ENCODE measurements around the gene CYP19A1.

Gene CYP19A1

GRCh38 chr15:51323749-51324148, 14.6 kb downstream of the CYP19A1 start:
- no peak overlapping the region for H3K9ac ChIP-seq (ENCODE audit: low read length in 2 of 2)
- peaks cover 10% of the 10 kb centered on the region for H3K4me1 ChIP-seq (ENCODE audit: control insufficient read depth, insufficient read depth, low read length)
- no peak overlapping the region for H3K27ac ChIP-seq (ENCODE audit: low read length)
- no peaks in the 10 kb centered on the region for H3K27me3 ChIP-seq (ENCODE audit: control insufficient read depth in 1 of 2, insufficient read depth in 2 of 2, low read length in 2 of 2)
- H3K4me3 ChIP-seq (ENCODE audit: low read length in 2 of 2): no peak overlapping the region
- no peaks in the 10 kb centered on the region for H3K36me3 ChIP-seq (ENCODE audit: control insufficient read depth in 2 of 2, insufficient read depth in 2 of 2, low read length in 2 of 2)
- H3K9me3 ChIP-seq (ENCODE audit: control insufficient read depth in 2 of 2, low read length in 2 of 2): no peaks in the 10 kb centered on the region

GRCh38 chr15:51322621-51323296, 15.6 kb downstream of the CYP19A1 start:
- H3K27ac ChIP-seq (ENCODE audit: low read length): no peak overlapping the region
- no peaks in the 10 kb centered on the region for H3K27me3 ChIP-seq (ENCODE audit: control insufficient read depth in 1 of 2, insufficient read depth in 2 of 2, low read length in 2 of 2)
- H3K4me1 ChIP-seq (ENCODE audit: control insufficient read depth, insufficient read depth, low read length): peaks cover 10% of the 10 kb centered on the region
- H3K4me3 ChIP-seq (ENCODE audit: low read length in 2 of 2): no peak overlapping the region
- no peaks in the 10 kb centered on the region for H3K36me3 ChIP-seq (ENCODE audit: control insufficient read depth in 2 of 2, insufficient read depth in 2 of 2, low read length in 2 of 2)
- no peaks in the 10 kb centered on the region for H3K9me3 ChIP-seq (ENCODE audit: control insufficient read depth in 2 of 2, low read length in 2 of 2)
- H3K9ac ChIP-seq (ENCODE audit: low read length in 2 of 2): no peak overlapping the region

- H3K27me3 ChIP-seq (ENCODE audit: control insufficient read depth in 1 of 2, insufficient read depth in 2 of 2, low read length in 2 of 2): no peaks in the 10 kb centered on the region
- H3K4me3 ChIP-seq (ENCODE audit: low read length in 2 of 2): no peak overlapping the region
- no peaks in the 10 kb centered on the region for H3K36me3 ChIP-seq (ENCODE audit: control insufficient read depth in 2 of 2, insufficient read depth in 2 of 2, low read length in 2 of 2)
- H3K4me1 ChIP-seq (ENCODE audit: control insufficient read depth, insufficient read depth, low read length): peaks cover 10% of the 10 kb centered on the region
- no peak overlapping the region for H3K9ac ChIP-seq (ENCODE audit: low read length in 2 of 2)
- no peaks in the 10 kb centered on the region for H3K9me3 ChIP-seq (ENCODE audit: control insufficient read depth in 2 of 2, low read length in 2 of 2)
- no peak overlapping the region for H3K27ac ChIP-seq (ENCODE audit: low read length)
These were observed 17.1 kb downstream of the CYP19A1 start for GRCh38 chr15:51321316-51321715.

- H3K4me3 ChIP-seq (ENCODE audit: low read length in 2 of 2): no peak overlapping the region
These were observed 17.6 kb downstream of the CYP19A1 start for GRCh38 chr15:51320843-51321242.

GRCh38 chr15:51319539-51319938, 18.9 kb downstream of the CYP19A1 start:
- Histone ChIP-seq H3K36me3 (ENCODE audit: control insufficient read depth in 2 of 2, insufficient read depth in 2 of 2, low read length in 2 of 2) (no peaks in the 10 kb centered on the region), H3K4me3 (ENCODE audit: low read length in 2 of 2) (no peak overlapping the region), H3K27me3 (ENCODE audit: control insufficient read depth in 1 of 2, insufficient read depth in 2 of 2, low read length in 2 of 2) (no peaks in the 10 kb centered on the region), H3K9me3 (ENCODE audit: control insufficient read depth in 2 of 2, low read length in 2 of 2) (no peaks in the 10 kb centered on the region), H3K27ac (ENCODE audit: low read length) (no peak overlapping the region), H3K4me1 (ENCODE audit: control insufficient read depth, insufficient read depth, low read length) (peaks cover 10% of the 10 kb centered on the region), H3K9ac (ENCODE audit: low read length in 2 of 2) (no peak overlapping the region)

More at GRCh38 chr15:51320843-51321242, 17.6 kb downstream of the CYP19A1 start:
- no peak overlapping the region for H3K9ac ChIP-seq (ENCODE audit: low read length in 2 of 2)
- H3K4me1 ChIP-seq (ENCODE audit: control insufficient read depth, insufficient read depth, low read length): peaks cover 10% of the 10 kb centered on the region
- no peak overlapping the region for H3K27ac ChIP-seq (ENCODE audit: low read length)
- H3K27me3 ChIP-seq (ENCODE audit: control insufficient read depth in 1 of 2, insufficient read depth in 2 of 2, low read length in 2 of 2): no peaks in the 10 kb centered on the region
- H3K36me3 ChIP-seq (ENCODE audit: control insufficient read depth in 2 of 2, insufficient read depth in 2 of 2, low read length in 2 of 2): no peaks in the 10 kb centered on the region
- H3K9me3 ChIP-seq (ENCODE audit: control insufficient read depth in 2 of 2, low read length in 2 of 2): no peaks in the 10 kb centered on the region

GRCh38 chr15:51318382-51319150, 19.8 kb downstream of the CYP19A1 start:
- H3K9ac ChIP-seq (ENCODE audit: low read length in 2 of 2): no peak overlapping the region

GRCh38 chr15:51316636-51317035, 21.8 kb downstream of the CYP19A1 start:
- Histone ChIP-seq H3K4me1 (ENCODE audit: control insufficient read depth, insufficient read depth, low read length) (peaks cover 4% of the 10 kb centered on the region), H3K4me3 (ENCODE audit: low read length in 2 of 2) (no peak overlapping the region), H3K27me3 (ENCODE audit: control insufficient read depth in 1 of 2, insufficient read depth in 2 of 2, low read length in 2 of 2) (no peaks in the 10 kb centered on the region), H3K9ac (ENCODE audit: low read length in 2 of 2) (no peak overlapping the region), H3K9me3 (ENCODE audit: control insufficient read depth in 2 of 2, low read length in 2 of 2) (no peaks in the 10 kb centered on the region), H3K27ac (ENCODE audit: low read length) (no peak overlapping the region), H3K36me3 (ENCODE audit: control insufficient read depth in 2 of 2, insufficient read depth in 2 of 2, low read length in 2 of 2) (no peaks in the 10 kb centered on the region)

More at GRCh38 chr15:51318382-51319150, 19.8 kb downstream of the CYP19A1 start:
- Histone ChIP-seq H3K4me1 (ENCODE audit: control insufficient read depth, insufficient read depth, low read length) (peaks cover 10% of the 10 kb centered on the region), H3K4me3 (ENCODE audit: low read length in 2 of 2) (no peak overlapping the region), H3K27me3 (ENCODE audit: control insufficient read depth in 1 of 2, insufficient read depth in 2 of 2, low read length in 2 of 2) (no peaks in the 10 kb centered on the region), H3K9me3 (ENCODE audit: control insufficient read depth in 2 of 2, low read length in 2 of 2) (no peaks in the 10 kb centered on the region), H3K36me3 (ENCODE audit: control insufficient read depth in 2 of 2, insufficient read depth in 2 of 2, low read length in 2 of 2) (no peaks in the 10 kb centered on the region), H3K27ac (ENCODE audit: low read length) (no peak overlapping the region)

GRCh38 chr15:51315726-51316125, 22.7 kb downstream of the CYP19A1 start:
- Histone ChIP-seq H3K9me3 (ENCODE audit: control insufficient read depth in 2 of 2, low read length in 2 of 2) (no peaks in the 10 kb centered on the region), H3K27me3 (ENCODE audit: control insufficient read depth in 1 of 2, insufficient read depth in 2 of 2, low read length in 2 of 2) (no peaks in the 10 kb centered on the region), H3K4me3 (ENCODE audit: low read length in 2 of 2) (no peak overlapping the region), H3K4me1 (ENCODE audit: control insufficient read depth, insufficient read depth, low read length) (peaks cover 4% of the 10 kb centered on the region), H3K9ac (ENCODE audit: low read length in 2 of 2) (no peak overlapping the region), H3K36me3 (ENCODE audit: control insufficient read depth in 2 of 2, insufficient read depth in 2 of 2, low read length in 2 of 2) (no peaks in the 10 kb centered on the region), H3K27ac (ENCODE audit: low read length) (no peak overlapping the region)

- H3K4me3 ChIP-seq (ENCODE audit: low read length in 2 of 2): no peak overlapping the region
- peaks cover 4% of the 10 kb centered on the region for H3K4me1 ChIP-seq (ENCODE audit: control insufficient read depth, insufficient read depth, low read length)
- H3K9me3 ChIP-seq (ENCODE audit: control insufficient read depth in 2 of 2, low read length in 2 of 2): no peaks in the 10 kb centered on the region
- H3K36me3 ChIP-seq (ENCODE audit: control insufficient read depth in 2 of 2, insufficient read depth in 2 of 2, low read length in 2 of 2): no peaks in the 10 kb centered on the region
- no peak overlapping the region for H3K9ac ChIP-seq (ENCODE audit: low read length in 2 of 2)
- no peaks in the 10 kb centered on the region for H3K27me3 ChIP-seq (ENCODE audit: control insufficient read depth in 1 of 2, insufficient read depth in 2 of 2, low read length in 2 of 2)
- no peak overlapping the region for H3K27ac ChIP-seq (ENCODE audit: low read length)
These were observed 23.7 kb downstream of the CYP19A1 start for GRCh38 chr15:51314391-51315337.

GRCh38 chr15:51313644-51314280, 24.6 kb downstream of the CYP19A1 start:
- no peaks in the 10 kb centered on the region for H3K27me3 ChIP-seq (ENCODE audit: control insufficient read depth in 1 of 2, insufficient read depth in 2 of 2, low read length in 2 of 2)
- peaks cover 4% of the 10 kb centered on the region for H3K4me1 ChIP-seq (ENCODE audit: control insufficient read depth, insufficient read depth, low read length)
- H3K9ac ChIP-seq (ENCODE audit: low read length in 2 of 2): no peak overlapping the region
- no peak overlapping the region for H3K27ac ChIP-seq (ENCODE audit: low read length)
- no peak overlapping the region for H3K4me3 ChIP-seq (ENCODE audit: low read length in 2 of 2)
- H3K36me3 ChIP-seq (ENCODE audit: control insufficient read depth in 2 of 2, insufficient read depth in 2 of 2, low read length in 2 of 2): no peaks in the 10 kb centered on the region
- H3K9me3 ChIP-seq (ENCODE audit: control insufficient read depth in 2 of 2, low read length in 2 of 2): no peaks in the 10 kb centered on the region

Measured in stomach smooth muscle (tissue), 2 donors.